Stimulated activated effector memory CD8-positive, alpha-beta T cell treated with anti-CD3 and anti-CD28 coated beads, Interleukin-12 subunit alpha, Interleukin-12 subunit beta, amount 100 ng/mL, for 72 hours (primary cell): ENCODE results near the gene MARCKSL1.

Experiments used
- ATAC-seq: fragments of 150-1000 bp; cut with Tn5 transposase; 2 replicates; pipeline ENCODE4 v1.10.0; 2021
- DNase-seq, 2 donors: peaks; one replicate each; pipeline ENCODE4 v3.0.0; 2021 to 2022; ENCODE audit warnings: low spot score in 2 of 2
- H3K27ac Mint-ChIP-seq: one replicate; pipeline ENCODE4 v1.8.0; 2022; ENCODE audit warnings: mild to moderate bottlenecking, mixed read lengths
- H3K36me3 Mint-ChIP-seq: one replicate; pipeline ENCODE4 v1.8.0; 2022; ENCODE audit warnings: mild to moderate bottlenecking, mixed read lengths
- H3K4me1 Mint-ChIP-seq: one replicate; pipeline ENCODE4 v1.8.0; 2022; ENCODE audit warnings: mixed read lengths
- H3K4me3 Mint-ChIP-seq: one replicate; pipeline ENCODE4 v1.8.0; 2022; ENCODE audit warnings: mild to moderate bottlenecking, mixed read lengths
- H3K9me3 Mint-ChIP-seq: one replicate; pipeline ENCODE4 v1.8.0; 2022; ENCODE audit warnings: mixed read lengths

Gene MARCKSL1, protein sequence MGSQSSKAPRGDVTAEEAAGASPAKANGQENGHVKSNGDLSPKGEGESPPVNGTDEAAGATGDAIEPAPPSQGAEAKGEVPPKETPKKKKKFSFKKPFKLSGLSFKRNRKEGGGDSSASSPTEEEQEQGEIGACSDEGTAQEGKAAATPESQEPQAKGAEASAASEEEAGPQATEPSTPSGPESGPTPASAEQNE

GRCh38 chr1:32335790-32336590 is at the start of gene MARCKSL1:
Gene MARCKSL1 (minus strand): TSS chr1:32336233. CDS start chr1:32336033, 200 bp downstream.
- Mint-ChIP-seq H3K4me1 (peaks cover 53% of the 10 kb centered on the region), H3K27ac (peak within 1 kb of the TSS; percentile 81)

GRCh38 chr1:32380057-32380456 is 44.0 kb upstream of the MARCKSL1 start:
- Mint-ChIP-seq H3K4me1 (no peaks in the 10 kb centered on the region), H3K9me3 (no peaks in the 10 kb centered on the region), H3K27ac (peak overlapping the region; percentile 29), H3K36me3 (peaks cover 60% of the 10 kb centered on the region), H3K4me3 (no peak overlapping the region)
- ATAC-seq (no peak), DNase-seq (no peak)

More at GRCh38 chr1:32335790-32336590, at the start of gene MARCKSL1:
- peak; percentile 83 to 90 for DNase-seq
- Mint-ChIP-seq H3K9me3 (no peaks in the 10 kb centered on the region), H3K36me3 (peaks cover 43% of the 10 kb centered on the region), H3K4me3 (peak within 1 kb of the TSS; percentile 75)
- peak; percentile 51 for ATAC-seq

- Mint-ChIP-seq H3K9me3 (no peaks in the 10 kb centered on the region), H3K4me1 (peaks cover 3% of the 10 kb centered on the region), H3K4me3 (no peak overlapping the region), H3K27ac (no peak overlapping the region), H3K36me3 (peaks cover 73% of the 10 kb centered on the region)
- no peak for DNase-seq
- no peak for ATAC-seq
These were observed 41.6 kb upstream of the MARCKSL1 start for GRCh38 chr1:32377541-32378220.

GRCh38 chr1:32376199-32376598 is 40.2 kb upstream of the MARCKSL1 start:
- Mint-ChIP-seq H3K4me1 (peaks cover 17% of the 10 kb centered on the region), H3K27ac (no peak overlapping the region), H3K9me3 (no peaks in the 10 kb centered on the region), H3K4me3 (no peak overlapping the region), H3K36me3 (peaks cover 85% of the 10 kb centered on the region)
- ATAC-seq (no peak), DNase-seq (no peak)

- no peak overlapping the region for H3K4me3 Mint-ChIP-seq
- H3K4me1 Mint-ChIP-seq: peaks cover 17% of the 10 kb centered on the region
- no peak for ATAC-seq
- no peak for DNase-seq
- H3K9me3 Mint-ChIP-seq: no peaks in the 10 kb centered on the region
- peaks cover 81% of the 10 kb centered on the region for H3K36me3 Mint-ChIP-seq
- peak overlapping the region; percentile 1 for H3K27ac Mint-ChIP-seq
These were observed 38.1 kb upstream of the MARCKSL1 start for GRCh38 chr1:32373996-32374592.

DNA sequence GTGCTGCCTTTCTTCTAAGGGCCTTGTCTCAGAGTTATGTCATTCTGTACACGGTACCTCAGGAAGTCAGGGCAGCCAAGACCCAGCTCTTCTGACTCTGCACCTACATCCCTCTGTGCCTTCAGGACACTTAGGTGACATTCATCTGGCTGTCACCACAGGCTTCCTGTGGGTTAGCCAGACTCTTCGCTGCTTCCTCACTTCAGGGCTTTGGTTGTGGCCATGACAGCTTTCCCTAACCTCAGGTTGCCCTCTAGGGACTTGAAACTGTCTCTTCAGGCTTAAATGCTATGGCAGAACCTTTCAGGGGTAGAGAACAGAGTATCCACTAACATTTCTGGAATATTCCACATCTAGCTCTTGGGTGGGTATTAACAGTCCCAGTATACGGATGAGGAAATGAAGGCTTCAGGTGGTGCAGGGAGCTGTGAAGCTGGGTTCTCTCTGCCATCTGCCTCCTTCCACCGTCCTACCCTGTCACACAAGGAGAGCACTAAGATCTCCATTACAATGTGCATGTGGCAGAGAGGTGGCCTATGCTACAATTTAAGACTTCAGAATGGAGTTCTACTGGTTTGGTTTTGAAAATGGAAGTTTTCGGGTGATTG is 36.2 kb upstream of the MARCKSL1 start:
- peaks cover 81% of the 10 kb centered on the region for H3K36me3 Mint-ChIP-seq
- H3K4me3 Mint-ChIP-seq: no peak overlapping the region
- H3K9me3 Mint-ChIP-seq: no peaks in the 10 kb centered on the region
- peak overlapping the region; percentile 85 for H3K27ac Mint-ChIP-seq
- H3K4me1 Mint-ChIP-seq: peaks cover 17% of the 10 kb centered on the region
- peak; percentile 89 for ATAC-seq
- no peak for DNase-seq

DNA sequence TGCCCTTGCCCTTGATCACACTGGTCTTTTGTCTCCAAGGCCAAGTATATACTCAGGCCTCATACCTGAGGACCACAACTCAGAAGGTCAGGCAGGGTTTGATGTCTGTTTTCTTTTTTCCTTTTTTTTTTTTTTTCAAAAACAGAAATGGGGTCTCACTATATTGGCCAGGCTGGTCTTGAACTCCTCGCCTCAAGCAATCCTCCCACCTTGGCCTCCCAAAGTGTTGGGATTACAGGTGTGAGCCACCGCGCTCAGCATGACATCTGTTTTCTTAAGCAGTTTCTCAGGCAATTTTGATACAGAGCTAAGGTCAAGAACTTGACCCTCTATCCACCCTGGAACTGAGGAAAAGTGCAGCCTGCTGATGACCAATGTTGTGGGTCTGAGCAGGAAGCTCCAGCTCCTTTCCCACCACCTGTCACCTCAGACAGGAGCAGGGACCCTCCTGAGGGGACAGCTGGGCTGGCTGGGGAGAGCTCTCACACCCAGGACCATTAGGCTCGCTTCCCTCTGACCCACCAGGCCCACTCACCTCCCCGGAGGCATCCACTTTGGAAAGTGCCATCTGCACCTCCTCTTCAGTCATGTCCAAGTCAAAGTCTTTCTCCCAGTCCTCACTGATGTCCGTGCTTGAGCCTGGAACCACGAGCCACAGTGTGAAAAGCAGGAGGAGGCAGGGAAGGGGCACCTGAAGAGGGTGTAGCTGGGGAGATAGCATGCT is 32.0 kb upstream of the MARCKSL1 start:
- Mint-ChIP-seq H3K27ac (no peak overlapping the region), H3K36me3 (peaks cover 85% of the 10 kb centered on the region), H3K4me1 (peaks cover 23% of the 10 kb centered on the region), H3K4me3 (no peak overlapping the region), H3K9me3 (no peaks in the 10 kb centered on the region)
- no peak for DNase-seq
- ATAC-seq: no peak

DNA sequence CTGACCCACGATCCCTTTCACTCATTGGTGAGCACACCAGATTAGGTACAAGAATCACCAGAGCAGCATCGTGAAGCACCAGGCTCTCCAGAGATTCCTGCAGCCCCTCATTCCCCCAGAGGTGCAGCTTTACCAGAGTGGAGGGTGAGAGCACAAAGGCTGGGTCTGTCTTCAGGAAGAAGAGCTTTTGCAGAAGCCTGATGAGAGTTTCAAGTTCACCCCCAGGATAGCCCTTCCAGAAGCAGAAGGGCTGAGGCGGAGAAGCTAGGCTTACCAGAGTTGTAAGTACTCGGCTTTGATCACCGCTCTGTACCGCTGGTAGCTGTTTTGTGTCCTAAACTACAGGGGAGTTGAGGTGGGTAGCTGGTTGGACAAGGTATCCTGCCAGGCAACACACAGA is 29.4 kb upstream of the MARCKSL1 start:
- Mint-ChIP-seq H3K4me1 (peaks cover 22% of the 10 kb centered on the region), H3K36me3 (peaks cover 74% of the 10 kb centered on the region), H3K9me3 (no peaks in the 10 kb centered on the region), H3K4me3 (no peak overlapping the region), H3K27ac (peak overlapping the region; percentile 46)
- DNase-seq (no peak), ATAC-seq (no peak)

DNA sequence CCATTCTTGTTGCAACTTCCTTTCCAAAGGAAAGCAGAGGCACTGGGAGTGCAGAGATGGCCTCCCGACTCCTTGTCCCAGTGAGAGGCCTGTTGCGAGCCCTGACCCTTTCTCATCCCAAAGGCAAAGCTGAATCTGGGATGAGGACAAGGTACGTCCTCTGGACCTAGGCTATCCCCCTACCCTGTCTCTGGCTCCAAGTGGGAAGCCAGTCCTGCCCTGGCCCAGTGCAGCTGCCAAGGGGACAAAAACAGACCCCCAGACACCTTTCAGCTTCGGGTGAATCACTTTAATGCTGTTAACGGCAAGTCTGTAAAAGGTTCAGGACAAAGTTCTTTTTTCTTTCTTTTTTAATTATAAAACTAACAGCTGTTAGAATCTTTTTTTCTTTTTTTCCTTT is 28.8 kb upstream of the MARCKSL1 start:
- H3K4me3 Mint-ChIP-seq: no peak overlapping the region
- H3K9me3 Mint-ChIP-seq: no peaks in the 10 kb centered on the region
- H3K36me3 Mint-ChIP-seq: peaks cover 70% of the 10 kb centered on the region
- DNase-seq (no peak), ATAC-seq (no peak)
- H3K4me1 Mint-ChIP-seq: peaks cover 28% of the 10 kb centered on the region
- H3K27ac Mint-ChIP-seq: no peak overlapping the region

DNA sequence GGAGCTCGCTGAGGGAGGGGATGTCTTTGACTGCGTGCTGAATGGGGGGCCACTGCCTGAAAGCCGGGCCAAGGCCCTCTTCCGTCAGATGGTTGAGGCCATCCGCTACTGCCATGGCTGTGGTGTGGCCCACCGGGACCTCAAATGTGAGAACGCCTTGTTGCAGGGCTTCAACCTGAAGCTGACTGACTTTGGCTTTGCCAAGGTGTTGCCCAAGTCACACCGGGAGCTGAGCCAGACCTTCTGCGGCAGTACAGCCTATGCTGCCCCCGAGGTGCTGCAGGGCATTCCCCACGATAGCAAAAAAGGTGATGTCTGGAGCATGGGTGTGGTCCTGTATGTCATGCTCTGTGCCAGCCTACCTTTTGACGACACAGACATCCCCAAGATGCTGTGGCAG is 27.7 kb upstream of the MARCKSL1 start:
- ATAC-seq (no peak), DNase-seq (no peak)
- H3K36me3 Mint-ChIP-seq: peaks cover 66% of the 10 kb centered on the region
- no peak overlapping the region for H3K27ac Mint-ChIP-seq
- peaks cover 35% of the 10 kb centered on the region for H3K4me1 Mint-ChIP-seq
- H3K9me3 Mint-ChIP-seq: no peaks in the 10 kb centered on the region
- no peak overlapping the region for H3K4me3 Mint-ChIP-seq

DNA sequence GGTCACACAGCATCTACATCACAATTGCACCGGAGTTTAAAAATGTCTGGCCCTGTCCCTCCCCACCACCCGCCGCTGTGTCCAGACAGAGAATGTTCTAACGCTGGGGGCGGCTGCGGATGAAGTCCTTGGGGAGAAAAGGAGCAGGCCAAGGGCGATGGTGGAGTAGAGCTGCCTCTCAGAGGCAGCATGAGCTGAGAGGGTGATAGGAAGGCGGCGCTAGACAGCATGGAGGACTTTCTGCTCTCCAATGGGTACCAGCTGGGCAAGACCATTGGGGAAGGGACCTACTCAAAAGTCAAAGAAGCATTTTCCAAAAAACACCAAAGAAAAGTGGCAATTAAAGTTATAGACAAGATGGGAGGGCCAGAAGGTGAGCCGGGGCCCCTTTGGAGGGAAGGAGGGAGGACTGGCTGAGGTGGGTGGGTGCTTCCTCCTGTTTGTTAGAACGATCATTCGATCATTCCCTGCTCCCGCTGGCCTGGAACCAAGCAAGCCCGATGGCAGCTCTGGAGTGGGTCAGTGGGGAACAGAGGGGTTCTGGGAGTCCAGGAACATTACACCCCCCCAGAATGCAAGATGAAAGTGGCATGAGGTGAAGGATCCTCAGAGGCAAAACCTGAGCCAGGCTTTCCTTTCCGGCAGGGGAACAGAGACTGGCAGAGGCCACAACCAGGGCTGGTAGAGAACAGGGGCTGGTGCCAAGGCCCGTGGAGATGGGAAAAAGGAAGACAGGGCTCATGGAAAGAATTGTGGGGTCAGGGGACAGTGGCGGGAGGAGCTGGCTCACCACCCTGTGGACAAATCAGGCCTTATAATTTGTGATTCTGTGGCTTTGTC is 26.7 kb upstream of the MARCKSL1 start, which contains the start of the genes FAM229A and TSSK3:
TSS of gene FAM229A (minus strand) at position 12 of the 840 bp plus-strand sequence. CDS start 394 bp downstream, outside the sequence.
TSS of gene TSSK3 (plus strand) at position 66 of the 840 bp plus-strand sequence. CDS start at position 229, 163 bp downstream.
- no peak for DNase-seq
- peaks cover 58% of the 10 kb centered on the region for H3K36me3 Mint-ChIP-seq
- H3K4me3 Mint-ChIP-seq: peak within 1 kb of the TSS; percentile 54
- ATAC-seq: no peak
- peaks cover 35% of the 10 kb centered on the region for H3K4me1 Mint-ChIP-seq
- no peak within 1 kb of the TSS for H3K27ac Mint-ChIP-seq
- no peaks in the 10 kb centered on the region for H3K9me3 Mint-ChIP-seq

GRCh38 chr1:32361674-32362473 is 25.8 kb upstream of the MARCKSL1 start:
- DNase-seq: no peak
- Mint-ChIP-seq H3K4me3 (peak overlapping the region; percentile 13), H3K4me1 (peaks cover 35% of the 10 kb centered on the region), H3K9me3 (no peaks in the 10 kb centered on the region), H3K36me3 (peaks cover 53% of the 10 kb centered on the region), H3K27ac (no peak overlapping the region)
- ATAC-seq: peak; percentile 55

- no peak for ATAC-seq
- no peak for DNase-seq
- peaks cover 35% of the 10 kb centered on the region for H3K4me1 Mint-ChIP-seq
- no peaks in the 10 kb centered on the region for H3K9me3 Mint-ChIP-seq
- peaks cover 47% of the 10 kb centered on the region for H3K36me3 Mint-ChIP-seq
- peak overlapping the region; percentile 54 for H3K4me3 Mint-ChIP-seq
- H3K27ac Mint-ChIP-seq: peak overlapping the region; percentile 40
These were observed 25.3 kb upstream of the MARCKSL1 start for GRCh38 chr1:32361308-32361673.
